ENCODE data around the gene OSM. TPM values are rescaled to one million over a fixed set of nuclear protein-coding genes. Genes with fewer than 3 reads are reported as not detected.

Gene OSM
- total RNA-seq, 1 donor from 2014 or later, result not detected

DNA sequence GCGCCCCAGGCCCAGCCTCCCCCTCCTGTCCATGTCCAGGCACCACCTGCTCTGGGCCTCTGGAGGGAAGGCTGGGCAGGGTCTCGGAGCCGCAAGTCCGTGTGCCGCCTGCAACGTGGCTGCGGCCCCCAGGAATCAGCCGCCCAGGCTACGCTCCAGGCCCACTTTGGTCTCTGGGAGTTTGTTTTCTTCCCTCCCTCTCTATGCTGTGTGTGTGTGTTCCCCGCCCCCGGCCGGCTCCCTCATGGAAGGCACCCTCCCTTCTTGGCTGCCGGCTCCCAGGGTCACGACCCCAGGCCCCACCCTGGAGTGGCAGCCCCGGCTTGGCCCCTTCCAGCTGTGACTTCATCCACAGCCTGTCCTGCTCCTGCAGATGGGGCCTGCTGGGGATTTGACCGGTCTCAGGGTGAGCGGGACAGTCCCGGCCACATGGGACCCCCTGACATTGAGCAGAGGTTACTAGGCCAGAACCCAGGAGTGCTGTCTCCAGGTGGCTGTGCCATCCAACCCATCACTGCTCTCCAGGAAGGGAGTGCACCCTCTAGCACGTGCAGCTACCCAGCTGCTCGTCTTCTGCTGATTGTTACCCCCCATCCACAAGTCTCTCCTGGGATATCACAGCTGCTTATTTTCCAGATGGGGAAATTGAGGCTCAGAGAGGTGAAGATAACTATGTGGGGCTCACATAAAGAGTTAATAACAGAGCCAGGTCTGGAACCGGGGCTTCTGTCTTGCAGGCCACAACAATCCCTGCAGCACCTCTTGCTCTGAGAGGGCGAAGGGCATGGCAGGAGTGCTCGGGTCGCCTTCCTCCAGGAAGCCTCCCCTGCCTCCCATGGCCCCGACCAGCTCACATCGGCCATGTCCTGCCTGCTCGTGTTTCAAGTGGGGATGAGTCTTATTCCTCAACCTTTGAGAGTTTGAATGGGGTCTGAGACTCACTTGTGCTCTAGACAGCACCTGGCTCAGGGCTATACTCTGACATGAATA is 17.3 kb downstream of the OSM start:
- Histone ChIP-seq H3K36me3 (ENCODE audit: control insufficient read depth, insufficient read depth, low read length) (no peaks in the 10 kb centered on the region), H3K4me3 (ENCODE audit: low read depth, low read length) (no peak overlapping the region), H3K27me3 (ENCODE audit: control insufficient read depth, insufficient read depth, low read length) (no peaks in the 10 kb centered on the region)
- DNase-seq (ENCODE audit: low read depth) (no peak), FAIRE-seq (no peak)
- TF ChIP-seq, protein P1, sequence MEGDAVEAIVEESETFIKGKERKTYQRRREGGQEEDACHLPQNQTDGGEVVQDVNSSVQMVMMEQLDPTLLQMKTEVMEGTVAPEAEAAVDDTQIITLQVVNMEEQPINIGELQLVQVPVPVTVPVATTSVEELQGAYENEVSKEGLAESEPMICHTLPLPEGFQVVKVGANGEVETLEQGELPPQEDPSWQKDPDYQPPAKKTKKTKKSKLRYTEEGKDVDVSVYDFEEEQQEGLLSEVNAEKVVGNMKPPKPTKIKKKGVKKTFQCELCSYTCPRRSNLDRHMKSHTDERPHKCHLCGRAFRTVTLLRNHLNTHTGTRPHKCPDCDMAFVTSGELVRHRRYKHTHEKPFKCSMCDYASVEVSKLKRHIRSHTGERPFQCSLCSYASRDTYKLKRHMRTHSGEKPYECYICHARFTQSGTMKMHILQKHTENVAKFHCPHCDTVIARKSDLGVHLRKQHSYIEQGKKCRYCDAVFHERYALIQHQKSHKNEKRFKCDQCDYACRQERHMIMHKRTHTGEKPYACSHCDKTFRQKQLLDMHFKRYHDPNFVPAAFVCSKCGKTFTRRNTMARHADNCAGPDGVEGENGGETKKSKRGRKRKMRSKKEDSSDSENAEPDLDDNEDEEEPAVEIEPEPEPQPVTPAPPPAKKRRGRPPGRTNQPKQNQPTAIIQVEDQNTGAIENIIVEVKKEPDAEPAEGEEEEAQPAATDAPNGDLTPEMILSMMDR (IDR thresholded peaks at IDR 0.05; ENCODE audit: insufficient read depth, low read length, severe bottlenecking), result no peak

- TF ChIP-seq, protein P1 (IDR thresholded peaks at IDR 0.05; ENCODE audit: insufficient read depth, low read length, severe bottlenecking), result no peak
- Histone ChIP-seq H3K36me3 (ENCODE audit: control insufficient read depth, insufficient read depth, low read length) (no peaks in the 10 kb centered on the region), H3K4me3 (ENCODE audit: low read depth, low read length) (no peak overlapping the region), H3K27me3 (ENCODE audit: control insufficient read depth, insufficient read depth, low read length) (no peaks in the 10 kb centered on the region)
- DNase-seq (ENCODE audit: low read depth) (no peak), FAIRE-seq (no peak)
These were observed 18.2 kb downstream of the OSM start for GRCh38 chr22:30248484-30248883.

DNA sequence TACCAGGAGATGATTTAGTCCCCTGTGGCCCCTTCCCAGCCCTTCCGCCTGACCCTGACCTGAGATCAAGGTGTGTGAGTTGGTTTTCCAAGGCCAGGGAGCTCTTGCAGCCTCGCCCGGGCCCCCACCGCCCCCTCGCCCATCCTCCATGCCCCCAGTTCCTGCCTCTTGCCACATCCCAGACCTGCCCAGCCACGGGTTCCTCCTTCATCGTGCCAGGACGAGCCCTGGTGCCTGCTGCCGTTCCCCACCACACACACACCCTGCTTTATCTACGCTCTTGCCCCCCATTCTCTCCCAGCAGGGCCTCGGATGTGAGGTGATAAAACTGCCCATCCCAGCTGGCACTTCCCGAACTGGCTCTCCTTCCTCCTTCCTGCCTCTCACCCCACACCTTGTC is 18.7 kb downstream of the OSM start:
- FAIRE-seq (no peak), DNase-seq (ENCODE audit: low read depth) (no peak)
- Histone ChIP-seq H3K4me3 (ENCODE audit: low read depth, low read length) (no peak overlapping the region), H3K27me3 (ENCODE audit: control insufficient read depth, insufficient read depth, low read length) (no peaks in the 10 kb centered on the region), H3K36me3 (ENCODE audit: control insufficient read depth, insufficient read depth, low read length) (no peaks in the 10 kb centered on the region)
- TF ChIP-seq, protein P1 (IDR thresholded peaks at IDR 0.05; ENCODE audit: insufficient read depth, low read length, severe bottlenecking), result no peak

- Histone ChIP-seq H3K36me3 (ENCODE audit: control insufficient read depth, insufficient read depth, low read length) (no peaks in the 10 kb centered on the region), H3K4me3 (ENCODE audit: low read depth, low read length) (no peak overlapping the region), H3K27me3 (ENCODE audit: control insufficient read depth, insufficient read depth, low read length) (no peaks in the 10 kb centered on the region)
- TF ChIP-seq, protein P1 (IDR thresholded peaks at IDR 0.05; ENCODE audit: insufficient read depth, low read length, severe bottlenecking), result no peak
- DNase-seq (ENCODE audit: low read depth) (no peak), FAIRE-seq (no peak)
These were observed 19.1 kb downstream of the OSM start for GRCh38 chr22:30247561-30247960.

- DNase-seq (ENCODE audit: low read depth), result peak; percentile 46
- Histone ChIP-seq H3K36me3 (ENCODE audit: control insufficient read depth, insufficient read depth, low read length) (no peaks in the 10 kb centered on the region), H3K4me3 (ENCODE audit: low read depth, low read length) (peak overlapping the region; percentile 60), H3K27me3 (ENCODE audit: control insufficient read depth, insufficient read depth, low read length) (no peaks in the 10 kb centered on the region)
- TF ChIP-seq, protein P1 (IDR thresholded peaks at IDR 0.05; ENCODE audit: insufficient read depth, low read length, severe bottlenecking), result no peak
- FAIRE-seq, result no peak
These were observed 19.8 kb downstream of the OSM start for GRCh38 chr22:30246814-30247376.

Measured in bronchial epithelial cell (primary cell).